Brain pericyte (primary cell): ENCODE data around the gene TOMM34.

Experiments
- DNase-seq: peaks from one replicate; pipeline ENCODE4 v3.0.0-alpha.2; 2012; ENCODE audit warnings: low read depth, low spot score

The TOMM34 gene

GRCh38 chr20:44930517-44931168 lies 29.6 kb downstream of the TOMM34 start:
- no peak for DNase-seq

GRCh38 chr20:44928595-44928994 lies 31.6 kb downstream of the TOMM34 start:
- DNase-seq = no peak

- DNase-seq = no peak
Measured at GRCh38 chr20:44924541-44924940, 35.7 kb downstream of the TOMM34 start.

DNA sequence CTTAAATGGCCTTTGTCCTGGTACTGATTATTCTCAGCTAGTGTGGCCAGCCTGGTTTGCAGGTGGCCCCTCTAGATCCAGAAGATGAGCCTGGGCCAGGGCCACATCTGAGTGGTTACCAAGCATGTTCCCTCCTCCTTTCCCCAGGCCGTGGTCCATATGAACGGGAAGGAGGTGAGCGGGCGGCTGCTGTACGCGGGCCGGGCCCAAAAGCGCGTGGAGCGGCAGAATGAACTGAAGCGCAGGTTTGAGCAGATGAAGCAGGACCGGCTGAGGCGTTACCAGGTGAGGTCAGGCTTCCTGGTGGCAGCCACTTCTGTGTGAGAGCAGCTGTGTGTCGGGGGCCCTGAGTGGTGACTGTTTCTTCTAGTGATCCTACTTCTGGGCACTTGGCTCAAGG lies 38.8 kb downstream of the TOMM34 start:
- DNase-seq = no peak

DNA sequence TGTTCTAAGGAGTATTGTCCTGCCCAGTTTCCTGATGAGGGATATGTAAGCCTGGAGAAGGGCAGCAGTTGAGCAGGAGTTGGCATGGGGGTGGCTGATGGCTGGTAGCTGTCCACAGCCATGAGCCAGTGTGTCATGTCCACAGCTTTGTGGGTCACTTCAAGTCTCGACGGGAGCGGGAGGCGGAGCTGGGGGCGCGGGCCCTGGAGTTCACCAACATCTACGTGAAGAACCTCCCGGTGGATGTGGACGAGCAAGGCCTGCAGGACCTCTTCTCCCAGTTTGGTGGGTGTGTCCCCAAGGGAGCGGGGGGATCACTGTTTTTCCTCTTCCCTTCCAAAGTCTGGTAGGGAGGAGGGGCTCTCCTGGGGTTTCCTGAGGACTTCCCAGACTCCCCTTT lies 41.4 kb downstream of the TOMM34 start:
- no peak for DNase-seq

GRCh38 chr20:44918342-44918741 lies 41.9 kb downstream of the TOMM34 start:
- no peak for DNase-seq

DNA sequence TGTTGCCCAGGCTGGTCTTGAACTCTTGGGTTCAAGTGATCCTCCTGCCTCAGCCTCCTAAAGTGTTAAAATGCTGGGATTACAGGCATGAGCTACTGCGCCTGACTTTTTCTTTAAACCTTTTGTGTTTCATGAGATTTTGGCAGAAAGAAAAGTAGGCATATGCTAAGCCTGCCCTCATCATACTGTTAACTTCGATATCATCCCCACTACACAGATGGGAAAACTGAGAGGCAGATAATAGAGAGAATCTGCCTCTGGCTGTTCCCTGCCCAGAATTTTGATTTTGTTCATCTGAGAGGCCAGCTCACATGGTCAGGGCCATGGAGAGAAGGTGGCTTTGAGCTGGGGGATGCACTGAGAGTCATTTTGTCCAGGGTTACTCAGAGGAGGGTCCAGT lies 42.8 kb downstream of the TOMM34 start:
- DNase-seq = no peak

DNA sequence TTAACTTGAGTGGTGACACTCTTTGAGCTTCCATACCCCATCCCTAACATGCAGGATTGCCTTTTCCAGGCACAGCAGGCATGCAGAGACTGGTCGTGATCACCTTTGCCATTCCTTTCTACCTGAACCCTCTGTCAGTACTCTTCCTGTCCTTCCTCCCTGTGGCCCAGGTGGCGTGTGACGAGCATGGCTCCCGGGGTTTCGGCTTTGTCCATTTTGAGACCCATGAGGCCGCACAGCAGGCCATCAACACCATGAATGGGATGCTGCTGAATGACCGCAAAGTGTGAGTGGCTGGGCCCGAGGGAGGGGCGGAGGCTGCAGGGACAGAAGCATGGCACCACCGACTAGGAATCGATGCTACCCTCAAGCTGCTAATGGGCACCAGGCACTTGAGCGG lies 43.6 kb downstream of the TOMM34 start:
- DNase-seq = no peak

GRCh38 chr20:44914924-44915323 lies 45.3 kb downstream of the TOMM34 start:
- DNase-seq = no peak

GRCh38 chr20:44912189-44912588 lies 48.0 kb downstream of the TOMM34 start:
- no peak for DNase-seq

GRCh38 chr20:44911264-44911921 lies 48.8 kb downstream of the TOMM34 start:
- no peak for DNase-seq

- no peak for DNase-seq
Measured at GRCh38 chr20:44910690-44911262, 49.4 kb downstream of the TOMM34 start.

GRCh38 chr20:44909872-44910689 lies 50.1 kb downstream of the TOMM34 start, which contains the start of gene PABPC1L:
PABPC1L (plus strand) TSS chr20:44910060; CDS start chr20:44910144, 84 bp downstream.
- no peak for DNase-seq

DNA sequence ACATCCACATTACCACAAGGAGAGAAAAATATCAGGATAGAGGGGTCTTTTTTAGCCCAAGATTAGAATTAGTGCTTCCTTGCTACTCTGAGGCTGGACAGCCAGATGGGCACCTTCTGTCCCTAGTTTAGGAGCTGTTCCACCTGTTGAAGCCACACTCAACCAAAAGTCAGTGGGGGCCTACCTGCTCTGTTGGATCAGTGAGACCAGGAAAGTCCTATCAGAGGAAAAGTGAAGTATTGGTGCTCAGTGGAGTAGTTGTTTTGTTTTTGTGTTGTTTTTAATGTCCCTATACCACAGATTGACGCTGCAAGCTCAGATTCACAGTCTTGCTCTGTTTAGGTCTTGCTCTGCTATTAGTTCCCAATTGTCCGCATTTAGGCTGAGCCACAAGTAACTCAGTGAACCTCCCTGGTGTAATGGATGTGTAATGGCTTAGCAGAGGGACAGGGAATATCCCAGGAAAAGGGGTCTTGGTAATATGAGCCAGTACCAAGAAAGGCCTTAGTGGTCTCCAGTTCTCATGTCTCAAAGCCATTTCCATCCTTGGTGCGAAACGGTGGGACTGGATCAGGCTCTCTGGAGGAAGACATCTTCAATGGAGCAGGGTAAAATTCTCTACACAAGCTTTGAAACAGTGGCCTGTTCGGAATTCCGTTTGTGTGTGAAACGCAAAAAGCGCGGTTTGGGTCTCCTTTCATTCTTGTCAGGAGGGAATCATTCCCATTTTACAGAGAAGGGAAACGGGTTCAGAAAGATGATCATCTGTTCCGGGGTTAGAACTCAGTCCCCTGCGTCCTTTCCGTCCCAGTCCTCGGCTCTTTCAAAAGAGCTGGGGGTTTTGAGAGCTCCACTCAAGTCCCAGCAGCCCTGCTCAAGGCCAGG lies 51.0 kb downstream of the TOMM34 start:
- no peak for DNase-seq

- no peak for DNase-seq
Measured at GRCh38 chr20:44904377-44904776, 55.8 kb downstream of the TOMM34 start.

DNA sequence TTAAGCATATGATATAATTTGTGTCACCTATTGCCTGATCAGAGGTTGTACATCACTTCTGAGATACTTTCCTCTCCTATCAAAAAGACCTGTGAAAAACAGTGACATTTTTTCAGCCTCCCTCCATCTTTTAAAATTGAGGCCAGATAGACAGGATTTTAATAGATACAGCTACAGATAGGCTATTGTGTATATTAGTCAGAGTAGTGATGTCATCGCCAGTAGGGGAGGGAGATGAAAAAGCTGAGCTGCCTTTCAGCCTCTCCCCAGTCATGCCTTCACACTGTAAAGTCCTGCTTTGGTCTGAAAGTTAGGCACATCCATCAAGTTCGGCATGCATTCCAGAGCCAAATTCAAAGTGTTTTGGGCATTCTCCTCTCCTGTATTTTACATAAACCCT lies 58.2 kb downstream of the TOMM34 start:
- DNase-seq = no peak

DNA sequence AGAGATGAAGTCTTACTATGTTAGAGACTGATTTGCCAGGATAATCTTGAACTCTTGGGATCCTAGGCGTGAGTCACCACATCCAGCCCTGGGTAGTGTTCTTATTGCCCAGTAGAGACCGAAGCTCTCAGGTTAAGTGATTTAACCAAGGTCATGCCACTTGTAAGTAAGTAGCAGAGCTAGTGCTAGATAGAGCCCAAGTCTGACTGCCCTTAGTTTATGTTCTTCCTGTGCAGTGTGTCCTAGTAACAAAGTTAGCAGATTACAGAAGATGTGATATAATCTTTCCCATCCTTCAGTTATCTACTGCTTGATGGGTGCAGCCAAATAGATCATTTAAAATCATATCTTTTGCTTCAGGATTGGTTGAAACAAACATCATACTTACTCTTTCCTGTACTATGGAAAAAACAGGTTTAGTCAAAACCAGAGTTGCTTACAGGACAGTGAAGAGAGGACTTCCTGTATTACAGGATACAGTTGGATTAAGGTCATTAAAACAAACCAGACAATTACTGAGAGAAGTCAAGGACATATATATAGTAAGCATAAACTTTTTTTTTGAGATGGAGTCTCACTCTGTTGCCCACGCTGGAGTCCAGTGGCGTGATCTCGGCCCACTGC lies 59.9 kb downstream of the TOMM34 start:
- DNase-seq = no peak

GRCh38 chr20:44897133-44897532 lies 63.1 kb downstream of the TOMM34 start:
- DNase-seq = no peak

GRCh38 chr20:44896583-44896982 lies 63.6 kb downstream of the TOMM34 start:
- DNase-seq = no peak

- no peak for DNase-seq
Measured at GRCh38 chr20:44894959-44895358, 65.2 kb downstream of the TOMM34 start.
